ENCODE measurements around the gene COL6A5.

- no peak for TF ChIP-seq CTCF (IDR thresholded peaks at IDR 0.05; ENCODE audit: insufficient read depth, low read length)
- no peak for TF ChIP-seq POLR2AphosphoS5 (IDR thresholded peaks at IDR 0.05; ENCODE audit: low read depth)
- no peak for TF ChIP-seq SPI1 (IDR thresholded peaks at IDR 0.05; ENCODE audit: borderline replicate concordance, low read depth)
- no peak for TF ChIP-seq REST (IDR thresholded peaks at IDR 0.05; ENCODE audit: insufficient replicate concordance, low read depth)
Observed at GRCh38 chr3:130426206-130426605, 80.7 kb downstream of the COL6A5 start.
